GM10248 (cell line): ENCODE data around the gene THAP5.
"Not testable (repeated sequence)": the region's sequence is repeated elsewhere in the genome, so short reads cannot be mapped to it uniquely, and the experiment has no call there.

ENCODE experiments used
- CTCF ChIA-PET: fragments of 300-600 bp; sonication (Branson Sonifier 250); formaldehyde crosslinking; extraction: SDS; loops from one replicate; lab custom pipeline; 2021; ENCODE audit warnings: antibody characterized with exemption; lab: Yijun Ruan, JAX
- POLR2A ChIA-PET: fragments of 350-650 bp; sonication (Branson Sonifier 250); formaldehyde crosslinking; extraction: SDS; loops from one replicate; lab custom pipeline; 2020; ENCODE audit warnings: antibody characterized with exemption; lab: Yijun Ruan, JAX
- DNase-seq: peaks from one replicate; pipeline ENCODE4 v3.0.0; 2012; ENCODE audit errors: extremely low spot score
- CTCF ChIP-seq: IDR thresholded peaks from 2 replicates; pipeline ENCODE4 v1.5.1; 2012; ENCODE audit warnings: mild to moderate bottlenecking, low read depth; ENCODE audit errors: extremely low read depth, missing control alignments, control extremely low read depth

THAP5 gene

GRCh38 chr7:108565987-108566386 is 3.5 kb downstream of the THAP5 start:
- POLR2A ChIA-PET: no interaction called here
- CTCF ChIA-PET: no interaction called here
- TF ChIP-seq CTCF: no peak
- DNase-seq: no peak

GRCh38 chr7:108561047-108561619 is 8.4 kb downstream of the THAP5 start:
- ChIA-PET CTCF (interaction anchor here (0.7 to 1.2 kb wide), 2 partner anchors 10 to 14 kb away, joined by 3 to 4 read pairs; no protein-coding TSS in a partner anchor), POLR2A (interaction anchor here (2.2 kb wide), 1 partner anchor 8 kb away, joined by 9 read pairs; the partner anchor contains the start of genes DNAJB9 and THAP5)
- DNase-seq: no peak
- no peak for TF ChIP-seq CTCF

GRCh38 chr7:108559253-108559652 is 10.3 kb downstream of the THAP5 start:
- CTCF ChIA-PET: interaction anchor here (0.9 to 1.5 kb wide), 4 partner anchors 11 to 42 kb away, joined by 3 to 4 read pairs (median 4); no protein-coding TSS in a partner anchor
- no peak for TF ChIP-seq CTCF
- no peak for DNase-seq
- POLR2A ChIA-PET: interaction anchor here (2.2 kb wide), 1 partner anchor 10 kb away, joined by 9 read pairs; the partner anchor contains the start of genes DNAJB9 and THAP5

- CTCF ChIA-PET: no interaction called here
- no peak for TF ChIP-seq CTCF
- POLR2A ChIA-PET: no interaction called here
- no peak for DNase-seq
These were observed 11.9 kb downstream of the THAP5 start for GRCh38 chr7:108557617-108558016.

- TF ChIP-seq CTCF: no peak
- no peak for DNase-seq
- POLR2A ChIA-PET: no interaction called here
- CTCF ChIA-PET: no interaction called here
These were observed 12.3 kb downstream of the THAP5 start for GRCh38 chr7:108557191-108557590.

- DNase-seq, CTCF ChIA-PET, POLR2A ChIA-PET: not testable (repeated sequence)
These were observed 12.8 kb downstream of the THAP5 start for GRCh38 chr7:108556665-108557064.

- DNase-seq, POLR2A ChIA-PET: not testable (repeated sequence)
- CTCF ChIA-PET: interaction anchor here (1.0 to 2.1 kb wide), 3 partner anchors 11 to 18 kb away, joined by 3 to 6 read pairs (median 4); no protein-coding TSS in a partner anchor
These were observed 21.2 kb downstream of the THAP5 start for GRCh38 chr7:108548141-108548896.
